C1 segment of cervical spinal cord (tissue), 14 donors: ENCODE measurements around the gene PLAC1.

Source experiments
- DNase-seq, 14 donors: peaks; one replicate each; lab custom pipeline; 2025; lab: John Stamatoyannopoulos, UW

The PLAC1 gene, protein sequence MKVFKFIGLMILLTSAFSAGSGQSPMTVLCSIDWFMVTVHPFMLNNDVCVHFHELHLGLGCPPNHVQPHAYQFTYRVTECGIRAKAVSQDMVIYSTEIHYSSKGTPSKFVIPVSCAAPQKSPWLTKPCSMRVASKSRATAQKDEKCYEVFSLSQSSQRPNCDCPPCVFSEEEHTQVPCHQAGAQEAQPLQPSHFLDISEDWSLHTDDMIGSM

DNA sequence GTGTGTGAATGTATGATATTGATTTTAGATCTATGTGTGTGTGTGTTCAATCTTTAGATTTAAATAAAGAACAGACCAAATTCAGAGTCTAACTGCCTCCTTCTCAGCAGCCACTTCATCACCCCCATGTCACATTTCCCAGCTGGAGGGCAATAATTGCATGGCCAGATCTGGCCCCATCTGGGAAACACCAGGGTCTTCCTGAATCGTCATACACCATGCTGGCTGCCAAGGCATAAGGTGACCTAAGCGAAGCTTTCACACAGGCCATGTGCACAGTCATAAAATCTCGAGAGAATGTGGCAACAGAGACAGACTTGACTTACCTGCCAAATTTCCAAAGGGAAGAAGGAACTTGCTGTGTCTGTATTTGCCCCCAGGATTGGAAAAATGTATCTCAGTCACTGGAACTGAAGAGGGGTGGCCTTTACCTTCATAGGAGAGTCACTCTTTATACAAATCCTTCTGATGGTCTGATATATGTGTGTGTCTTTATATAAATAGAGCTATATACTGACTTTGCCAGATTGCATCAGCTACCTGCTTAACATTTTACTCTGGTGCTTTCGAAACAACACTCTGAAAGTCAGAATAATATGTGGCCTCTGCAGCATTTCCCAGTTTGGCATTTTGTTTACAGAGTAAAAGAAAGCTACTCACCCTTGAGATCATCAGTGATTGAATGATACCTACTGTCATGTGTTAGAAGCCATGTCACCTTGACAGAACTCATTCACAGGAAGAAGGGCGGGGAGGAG lies at the start of gene PLAC1:
Gene PLAC1 (minus strand): TSS at position 470 of the 758 bp plus-strand sequence. CDS start 91,789 bp downstream, outside the sequence.
- DNase-seq, result no peak

DNA sequence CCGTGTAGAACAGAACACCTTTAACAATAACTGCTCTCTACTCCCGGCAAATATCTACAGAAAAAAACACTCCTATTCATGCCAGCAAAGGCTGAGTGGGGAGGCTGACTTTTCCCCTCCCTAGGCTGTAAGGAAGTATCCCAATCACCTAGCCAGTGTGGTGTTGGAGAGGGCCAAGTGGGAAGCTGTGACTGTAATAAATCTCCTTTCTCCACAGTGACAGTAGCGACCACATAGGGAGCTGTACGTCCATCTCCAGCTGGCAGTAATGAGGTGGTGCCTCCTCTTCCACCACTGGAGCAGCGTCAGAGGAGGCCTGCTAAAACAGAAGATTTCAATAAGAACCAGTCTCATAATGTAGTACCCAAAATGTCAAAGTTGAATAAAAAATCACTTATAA lies 47.9 kb upstream of the PLAC1 start:
- no peak for DNase-seq

DNA sequence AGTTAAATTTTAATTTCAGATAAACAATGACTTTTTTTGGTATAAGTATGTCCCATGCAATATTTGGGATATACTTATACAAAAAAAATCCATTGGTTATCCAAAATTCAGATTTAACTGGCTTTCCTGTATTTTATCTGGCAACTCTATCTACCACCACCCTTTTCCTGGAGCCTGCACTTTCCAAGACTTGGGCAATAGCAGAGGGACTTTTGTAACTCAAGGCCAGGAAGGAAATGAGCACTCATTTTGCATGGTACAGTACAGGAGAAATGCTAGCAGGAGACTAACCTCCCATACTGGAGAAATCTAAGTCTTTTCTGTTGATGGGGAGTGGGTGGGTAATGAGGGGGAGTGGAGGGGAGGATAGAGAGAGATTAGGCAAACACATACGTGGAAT lies 37.7 kb upstream of the PLAC1 start:
- no peak for DNase-seq

DNA sequence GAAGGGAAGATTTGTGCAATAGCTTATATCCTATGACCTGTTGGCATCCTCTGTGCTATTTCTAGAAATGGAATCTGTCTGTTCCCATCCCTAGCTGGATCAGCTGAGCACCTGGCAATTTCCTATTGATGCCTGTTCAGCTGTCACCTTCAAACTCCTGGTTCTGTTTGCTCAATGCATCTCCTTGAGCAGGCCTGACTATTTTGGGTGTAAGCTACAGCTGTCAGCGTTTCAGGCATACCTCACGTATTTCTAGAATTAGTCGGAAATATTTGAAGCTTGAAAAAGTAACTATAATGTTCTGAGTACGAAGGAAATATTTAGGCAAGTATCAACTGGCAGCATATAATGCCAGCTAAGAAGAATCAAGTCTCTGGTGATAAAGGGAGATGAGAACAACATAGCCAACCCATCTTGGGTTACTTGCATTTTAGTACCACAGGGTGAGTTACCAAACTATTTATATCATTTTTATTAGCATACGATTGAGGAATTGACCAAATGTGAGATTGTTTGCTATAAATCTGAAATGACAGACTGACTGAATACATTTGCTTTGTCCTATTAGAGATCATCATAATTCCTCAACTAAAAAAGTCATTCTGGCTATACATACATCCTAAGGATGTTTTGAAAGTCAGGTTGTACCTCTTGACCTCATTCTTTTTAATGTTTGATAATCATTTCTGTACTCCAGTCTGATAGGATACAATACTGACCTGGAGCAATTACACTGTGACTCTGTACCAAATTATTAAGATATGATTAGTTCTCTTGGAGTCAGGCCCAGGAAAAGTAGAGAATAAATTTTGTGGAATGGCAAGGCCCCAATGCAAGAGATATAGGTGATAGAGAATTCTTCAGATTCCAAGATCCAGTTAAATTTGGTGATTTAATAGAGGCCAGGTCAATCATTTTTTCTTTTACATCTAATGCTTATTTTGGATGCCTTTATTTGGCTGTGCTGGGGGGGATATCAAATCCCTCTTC lies 36.4 kb upstream of the PLAC1 start:
- no peak for DNase-seq

DNA sequence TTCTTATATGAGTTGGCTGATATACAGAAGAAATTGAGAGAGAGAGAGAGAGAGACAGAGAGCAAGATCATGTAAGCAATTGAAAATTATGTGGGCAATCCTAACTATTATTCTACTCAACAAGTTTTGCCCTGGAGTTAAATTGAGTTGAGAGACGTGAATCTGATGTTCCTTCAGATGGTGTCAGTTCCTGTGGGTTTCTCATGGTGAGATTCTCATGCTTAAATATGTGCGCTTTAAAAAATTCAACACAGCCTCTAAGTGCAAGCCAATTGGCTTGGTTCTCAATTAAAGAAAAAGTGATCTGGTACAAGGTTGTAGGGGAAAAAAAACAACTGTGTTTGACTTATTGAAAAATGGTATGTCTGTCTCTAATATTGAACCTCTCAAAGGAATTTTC lies 35.4 kb upstream of the PLAC1 start:
- DNase-seq, result no peak

DNA sequence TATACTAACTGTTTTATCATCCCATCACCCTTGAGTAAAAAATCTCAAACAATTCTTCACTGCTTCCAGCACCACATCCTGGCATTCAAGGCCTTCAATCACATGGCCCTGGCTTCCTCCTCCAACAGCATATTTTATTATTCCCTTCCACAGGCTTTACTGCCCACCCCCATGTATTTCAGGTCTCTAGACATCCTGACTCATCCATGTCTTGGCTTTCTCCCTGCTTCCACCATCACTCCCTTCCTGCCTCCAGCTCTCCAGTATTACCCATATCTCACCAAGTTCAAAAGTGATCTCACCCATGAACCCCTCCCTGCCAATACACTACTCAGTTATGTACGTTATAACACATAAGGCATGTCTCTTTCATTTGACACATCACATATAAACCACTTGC lies 34.7 kb upstream of the PLAC1 start:
- no peak for DNase-seq

DNA sequence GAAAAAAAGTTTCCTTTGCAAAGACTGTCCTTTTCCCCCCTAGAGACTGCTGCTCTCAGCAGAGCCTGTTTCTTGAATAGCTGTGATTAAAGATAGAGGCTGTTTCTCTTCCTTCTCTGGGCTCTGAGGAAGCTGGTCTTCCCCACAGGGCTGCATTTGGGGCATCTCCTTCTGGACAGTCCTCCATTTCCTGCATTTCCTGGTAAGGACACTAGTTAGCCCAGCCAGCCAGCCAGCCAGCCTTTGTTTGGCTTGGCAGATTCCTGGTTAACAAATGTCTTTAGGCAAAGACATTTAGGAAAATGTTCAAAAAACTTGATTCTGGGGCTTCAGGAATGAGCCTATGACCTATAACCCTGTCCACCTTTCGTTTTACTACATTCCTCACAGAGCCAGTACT lies 34.0 kb upstream of the PLAC1 start:
- DNase-seq, result no peak

DNA sequence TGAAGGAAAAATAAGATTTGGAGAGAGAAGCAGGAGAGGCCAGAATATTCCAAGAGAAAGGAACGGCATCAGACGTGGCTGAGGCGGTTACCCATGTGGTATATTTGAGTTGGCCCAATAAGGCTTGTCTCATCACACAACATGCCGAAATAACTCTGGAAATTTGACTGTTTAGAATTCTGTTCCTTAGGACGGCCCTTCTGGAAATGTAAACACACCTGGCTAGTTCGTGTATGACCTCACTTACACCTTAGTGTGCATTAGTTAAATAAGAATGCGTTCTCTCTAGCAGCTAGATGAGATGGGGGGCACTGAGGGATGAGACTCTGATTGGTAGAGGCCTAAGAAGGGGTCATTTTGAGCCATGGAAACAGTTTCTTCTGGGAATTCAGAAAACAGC lies 33.2 kb upstream of the PLAC1 start:
- DNase-seq, result no peak

DNA sequence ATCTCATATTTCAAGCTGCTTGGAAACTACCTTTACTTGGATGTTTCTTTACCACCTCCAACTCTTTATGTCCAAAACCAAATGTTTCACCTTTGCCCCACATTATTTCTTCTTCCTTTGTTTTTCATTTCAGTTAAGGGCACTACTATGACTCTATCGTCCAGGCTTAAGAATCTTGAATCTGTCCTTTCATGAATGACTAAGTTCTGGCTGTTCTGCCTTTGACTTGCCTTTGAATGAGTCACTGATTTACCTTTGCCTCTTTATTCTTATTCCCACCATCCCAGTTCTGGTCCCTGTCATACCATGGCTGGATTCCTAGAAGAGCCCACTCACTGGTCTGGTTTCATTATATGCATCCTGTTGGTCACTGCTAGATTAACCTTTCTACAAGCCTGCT lies 30.6 kb upstream of the PLAC1 start:
- DNase-seq, result no peak

DNA sequence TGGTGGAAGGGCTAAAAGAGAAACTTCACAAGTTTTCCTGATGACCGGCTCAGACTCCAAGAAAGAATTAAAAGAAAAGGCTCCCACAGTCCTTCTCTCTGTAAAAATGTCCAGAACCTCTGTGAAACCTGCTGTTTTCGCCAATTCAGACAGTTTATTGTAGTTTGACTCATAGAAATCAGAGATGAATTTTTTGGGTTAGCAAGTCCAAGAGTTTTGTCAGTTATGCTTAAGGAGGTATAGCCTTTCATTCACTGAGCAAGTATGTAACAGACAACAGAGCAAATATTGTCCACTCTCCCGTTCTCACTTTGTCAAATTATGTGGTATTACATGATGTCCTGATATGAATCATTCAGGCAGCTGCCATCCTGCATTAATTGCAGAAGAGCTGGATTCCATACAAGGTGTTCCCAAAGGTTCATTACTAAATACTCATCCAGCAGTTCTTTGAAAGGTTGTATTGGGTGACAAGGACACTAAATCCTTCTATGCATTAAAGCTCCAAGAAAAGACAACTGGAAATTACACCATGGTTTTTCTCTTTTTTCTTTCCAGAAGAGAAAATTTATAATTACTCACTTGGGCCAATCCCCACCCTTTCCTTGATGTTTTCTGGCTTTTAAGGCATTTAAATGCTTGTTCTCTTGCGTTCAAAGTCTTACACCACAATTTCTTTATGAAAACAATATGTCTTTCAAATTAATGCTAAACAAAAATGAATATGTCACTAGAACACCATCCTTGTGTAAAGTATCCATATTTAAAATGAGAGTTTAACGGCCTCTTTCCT lies 30.0 kb upstream of the PLAC1 start:
- no peak for DNase-seq

DNA sequence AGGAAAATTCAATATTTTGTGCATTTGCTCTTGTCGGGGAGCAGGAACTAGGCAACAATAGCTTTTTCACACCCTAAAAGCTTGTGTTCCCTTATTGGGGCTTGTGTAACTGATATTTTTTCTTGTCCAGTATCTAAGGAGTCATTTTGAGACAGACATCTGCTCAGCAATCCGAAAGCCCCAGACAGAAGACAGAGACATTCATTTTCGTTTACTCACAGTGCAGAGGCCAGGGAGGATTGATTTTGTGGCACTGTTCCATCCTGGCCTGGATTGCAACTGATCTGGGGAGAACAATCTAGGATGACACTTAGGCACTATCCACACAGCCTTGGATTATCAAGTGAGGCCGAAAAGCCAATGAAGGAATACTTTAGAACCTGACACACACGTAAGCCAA lies 27.4 kb upstream of the PLAC1 start:
- no peak for DNase-seq

DNA sequence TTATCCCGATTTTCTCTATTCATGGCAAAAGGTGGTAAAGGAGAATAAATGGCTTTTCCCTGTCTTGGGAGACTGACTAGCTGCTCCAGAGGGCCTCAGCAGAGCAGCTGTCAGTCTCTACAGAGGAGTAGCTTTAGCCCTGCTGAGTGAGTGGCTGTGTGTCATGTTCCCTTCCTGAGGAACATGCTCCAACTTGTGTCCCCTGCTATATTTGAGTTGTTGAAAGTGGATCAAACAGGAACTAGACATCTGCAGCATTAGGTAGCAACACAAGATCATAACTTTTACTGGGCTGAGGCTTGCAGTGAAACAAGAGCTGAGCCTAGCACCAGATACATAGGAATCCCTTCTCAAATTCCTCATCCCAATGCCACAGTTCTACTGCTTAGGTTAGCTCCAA lies 26.7 kb upstream of the PLAC1 start:
- DNase-seq, result no peak

DNA sequence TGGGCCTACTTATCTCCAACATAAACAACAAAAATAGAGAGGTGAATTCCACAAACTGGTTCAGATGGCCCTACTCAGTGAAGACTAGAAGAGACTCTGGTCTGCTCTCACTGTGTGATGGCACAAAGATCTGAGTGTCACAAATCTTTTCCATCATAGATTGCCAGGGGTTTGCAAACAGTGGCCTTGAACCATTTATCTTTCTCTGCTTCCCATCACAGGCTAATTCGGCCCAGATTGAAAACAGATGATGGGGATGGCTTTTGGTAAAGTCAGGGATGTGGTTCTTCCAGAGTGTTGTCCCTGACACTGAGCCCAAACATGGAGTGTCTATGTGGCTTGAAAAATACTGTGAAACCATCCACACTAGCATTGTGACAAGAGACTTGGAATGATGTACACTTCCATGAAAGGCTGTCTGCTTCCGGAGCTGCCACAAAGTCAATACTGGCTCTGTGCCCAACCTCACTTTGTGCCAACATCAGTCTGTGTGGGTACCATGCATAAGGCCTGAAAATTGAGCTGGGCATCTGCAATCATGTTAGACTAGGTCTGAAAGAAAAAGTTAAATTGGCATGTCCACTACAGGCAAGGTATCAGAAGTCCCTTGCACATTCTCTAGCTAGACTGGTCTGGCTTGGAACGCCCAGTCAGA lies 25.2 kb upstream of the PLAC1 start:
- DNase-seq, result no peak

DNA sequence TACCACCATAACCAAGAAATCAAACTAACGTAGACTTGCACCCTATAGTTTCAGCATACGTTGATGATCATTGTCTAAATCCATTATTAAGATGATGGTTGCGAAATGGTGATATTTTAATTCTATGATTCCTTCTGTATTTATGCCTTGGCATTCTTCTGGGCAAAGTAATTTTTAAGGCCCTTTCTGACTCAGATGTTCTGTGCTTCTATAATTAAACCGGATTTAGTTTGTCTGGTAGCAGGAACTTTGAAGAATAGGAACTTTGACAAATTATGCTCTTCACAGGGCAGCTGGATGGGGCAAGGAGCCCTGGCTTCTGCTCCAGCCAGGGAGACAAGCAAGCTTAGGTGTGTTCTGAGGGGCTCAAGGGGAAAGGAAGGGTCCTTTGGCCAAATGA lies 23.8 kb upstream of the PLAC1 start:
- DNase-seq, result no peak

DNA sequence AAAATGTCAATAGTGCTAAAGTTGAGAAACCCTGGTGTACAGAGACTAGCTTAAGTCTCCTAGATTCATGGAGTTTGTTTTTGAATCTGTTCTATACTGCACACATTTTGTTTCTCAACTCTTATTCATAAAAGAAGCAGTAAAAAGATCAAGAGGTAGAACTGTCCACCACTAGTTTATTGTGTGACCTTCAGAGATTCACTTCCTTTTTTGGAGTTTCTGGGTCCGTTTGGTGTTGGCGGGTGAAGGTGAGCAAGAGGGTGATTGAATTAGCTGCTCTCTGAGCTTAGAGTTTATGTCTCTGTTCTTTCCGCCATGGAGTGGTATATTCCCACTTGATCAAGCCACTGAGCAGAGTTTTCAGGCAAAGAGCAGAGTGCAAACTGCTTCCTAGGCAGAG lies 21.4 kb upstream of the PLAC1 start:
- DNase-seq, result no peak

DNA sequence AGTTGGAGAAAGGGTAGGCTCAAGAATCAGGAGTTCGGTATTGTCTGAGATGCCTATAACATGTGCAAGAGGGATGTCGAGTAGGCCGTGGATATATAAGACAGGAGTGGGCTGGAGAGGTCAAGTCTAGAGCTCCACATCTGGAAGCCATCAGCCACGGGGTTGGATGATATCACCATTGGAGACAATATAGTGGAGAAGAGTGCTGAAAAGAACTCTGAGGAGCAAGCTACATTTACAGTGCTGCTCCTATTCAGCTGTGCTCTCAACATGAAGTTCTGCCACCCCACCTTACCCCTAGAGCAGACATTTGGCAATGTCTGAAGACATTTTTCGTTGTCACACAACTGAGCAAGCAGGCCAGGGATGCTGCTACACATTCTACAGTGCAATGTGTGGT lies 20.9 kb upstream of the PLAC1 start:
- no peak for DNase-seq

DNA sequence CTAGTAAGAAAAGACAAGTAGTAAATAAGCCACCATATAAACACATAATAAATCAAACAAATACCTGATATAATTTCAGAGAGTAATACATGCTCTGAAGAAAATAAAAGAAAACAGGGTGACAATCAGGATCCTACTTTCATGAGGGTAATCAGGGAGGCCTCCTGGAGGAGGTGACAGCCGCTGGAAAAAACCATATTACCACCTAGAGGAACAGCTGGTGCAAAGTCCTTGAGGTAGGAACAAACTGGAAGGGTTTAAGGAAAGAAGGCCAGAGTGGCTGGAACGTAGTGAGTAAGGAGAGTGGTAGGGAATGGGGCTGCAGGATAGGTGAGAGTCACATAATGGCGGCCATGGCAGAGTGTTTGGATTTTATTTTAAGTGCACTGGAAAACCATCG lies 19.1 kb upstream of the PLAC1 start:
- DNase-seq, result no peak

DNA sequence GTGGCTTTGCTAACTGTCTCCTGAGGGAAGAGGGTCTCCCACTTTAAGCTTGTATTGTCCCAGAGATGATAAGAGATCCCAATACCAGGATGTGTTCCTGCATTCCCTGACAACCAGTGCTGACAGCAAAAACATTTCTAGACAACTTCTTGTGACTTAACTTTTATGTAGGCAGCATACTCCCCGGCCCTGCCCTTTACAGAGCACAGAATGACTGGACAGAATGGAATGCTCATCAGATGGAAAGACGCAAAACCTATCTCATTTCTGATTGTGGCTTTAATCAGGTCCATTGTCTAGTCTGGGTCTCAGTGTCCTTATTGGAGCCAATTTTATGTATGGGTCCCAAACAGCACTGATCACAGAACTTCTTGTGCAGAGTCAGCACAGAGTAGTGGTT lies 18.2 kb upstream of the PLAC1 start:
- DNase-seq, result no peak

DNA sequence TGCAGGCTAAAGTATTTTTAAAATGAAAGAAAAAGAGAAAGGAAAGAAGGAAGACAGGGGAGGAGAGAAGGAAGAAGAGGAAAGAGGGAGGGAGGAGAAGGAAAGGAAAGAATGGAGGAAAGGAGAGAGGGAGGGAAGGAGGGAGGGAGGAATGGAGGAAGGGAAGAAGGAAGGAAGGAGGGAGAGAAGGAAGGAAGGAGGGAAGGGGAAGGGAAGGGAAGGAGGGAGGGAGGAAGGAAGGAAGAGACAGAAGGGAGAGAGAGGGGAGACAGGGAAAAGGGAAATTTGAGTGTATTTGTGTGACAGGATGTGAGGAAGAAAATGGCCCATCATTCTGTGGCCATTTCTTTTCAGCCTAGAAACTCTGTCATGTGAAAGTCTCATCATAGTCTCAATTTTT lies 14.9 kb upstream of the PLAC1 start:
- no peak for DNase-seq

DNA sequence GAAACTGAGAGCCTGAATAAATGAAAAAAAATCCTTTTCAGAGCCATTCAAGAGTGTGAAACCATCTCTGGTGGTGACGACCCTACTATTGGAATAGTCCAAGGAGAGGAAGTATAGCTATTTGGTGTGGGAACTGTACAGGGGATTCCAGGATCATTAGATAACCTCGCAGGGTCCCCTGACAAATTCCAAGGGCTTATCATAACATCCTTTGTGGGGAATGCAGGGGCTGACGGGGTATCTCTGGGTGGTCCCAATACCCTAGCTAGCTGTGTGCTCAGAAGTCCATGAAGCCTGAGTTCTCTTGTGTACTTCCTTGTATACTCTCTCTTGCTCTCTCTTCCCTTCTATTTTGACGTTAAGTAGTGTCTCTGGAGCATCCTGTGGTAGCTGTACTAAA lies 13.8 kb upstream of the PLAC1 start:
- no peak for DNase-seq

DNA sequence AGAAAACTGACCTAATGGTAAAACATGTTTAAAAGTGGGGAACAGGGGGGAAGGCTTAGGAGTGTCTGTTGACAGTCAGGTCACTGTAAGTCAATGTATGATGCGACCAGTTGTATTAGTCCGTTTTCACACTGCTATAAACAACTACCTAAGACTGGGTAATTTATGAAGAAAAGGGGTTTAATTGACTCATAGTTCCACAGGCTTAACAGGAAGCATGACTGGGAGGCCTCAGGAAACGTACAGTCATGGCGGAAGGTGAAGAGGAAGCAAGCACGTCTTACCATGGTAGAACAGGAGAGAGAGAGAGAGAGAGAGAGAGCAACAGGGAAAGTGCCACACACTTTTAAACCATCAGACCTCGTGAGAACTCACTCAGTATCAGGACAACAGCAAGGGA lies 13.0 kb upstream of the PLAC1 start:
- no peak for DNase-seq
